ENCODE measurements around the gene DOCK8.

Gene DOCK8

GRCh38 chr9:469672-470551, 255.2 kb downstream of the DOCK8 start:
- DNase-seq = peak; percentile 53

GRCh38 chr9:470552-471194, 256.0 kb downstream of the DOCK8 start:
- DNase-seq = no peak

- DNase-seq = no peak
Measured at GRCh38 chr9:471320-471719, 256.7 kb downstream of the DOCK8 start.

GRCh38 chr9:472479-473075, 257.9 kb downstream of the DOCK8 start:
- DNase-seq = no peak

GRCh38 chr9:477193-477592, 262.5 kb downstream of the DOCK8 start:
- no peak for DNase-seq

- DNase-seq = no peak
Measured at GRCh38 chr9:479304-479970, 264.8 kb downstream of the DOCK8 start.

- no peak for DNase-seq
Measured at GRCh38 chr9:479971-480350, 265.3 kb downstream of the DOCK8 start.

- DNase-seq = no peak
Measured at GRCh38 chr9:482739-483138, 268.1 kb downstream of the DOCK8 start.

- DNase-seq = no peak
Measured at GRCh38 chr9:486156-486555, 271.5 kb downstream of the DOCK8 start.

GRCh38 chr9:487429-487828, 272.8 kb downstream of the DOCK8 start:
- DNase-seq = no peak

- DNase-seq = no peak
Measured at GRCh38 chr9:488448-488847, 273.8 kb downstream of the DOCK8 start.

GRCh38 chr9:489198-490197, 274.8 kb downstream of the DOCK8 start:
- no peak for DNase-seq

GRCh38 chr9:494764-495163, 280.1 kb downstream of the DOCK8 start:
- DNase-seq = no peak

- DNase-seq = no peak
Measured at GRCh38 chr9:495739-496138, 281.1 kb downstream of the DOCK8 start.

GRCh38 chr9:503326-503725, 288.7 kb downstream of the DOCK8 start:
- DNase-seq = no peak

- DNase-seq = peak; percentile 22
Measured at GRCh38 chr9:503881-504852, 289.5 kb downstream of the DOCK8 start, which contains the start of gene KANK1. Gene KANK1 (plus strand): TSS chr9:504695.

GRCh38 chr9:504921-505740, 290.5 kb downstream of the DOCK8 start:
- DNase-seq = no peak

GRCh38 chr9:505741-506059, 291.0 kb downstream of the DOCK8 start:
- DNase-seq = no peak

- no peak for DNase-seq
Measured at GRCh38 chr9:506281-506680, 291.6 kb downstream of the DOCK8 start.

- DNase-seq = no peak
Measured at GRCh38 chr9:511861-512260, 297.2 kb downstream of the DOCK8 start.

Measured in HCEC 1CT (cell line).